Measurements from ENCODE around the gene SASH3.

Gene SASH3

DNA sequence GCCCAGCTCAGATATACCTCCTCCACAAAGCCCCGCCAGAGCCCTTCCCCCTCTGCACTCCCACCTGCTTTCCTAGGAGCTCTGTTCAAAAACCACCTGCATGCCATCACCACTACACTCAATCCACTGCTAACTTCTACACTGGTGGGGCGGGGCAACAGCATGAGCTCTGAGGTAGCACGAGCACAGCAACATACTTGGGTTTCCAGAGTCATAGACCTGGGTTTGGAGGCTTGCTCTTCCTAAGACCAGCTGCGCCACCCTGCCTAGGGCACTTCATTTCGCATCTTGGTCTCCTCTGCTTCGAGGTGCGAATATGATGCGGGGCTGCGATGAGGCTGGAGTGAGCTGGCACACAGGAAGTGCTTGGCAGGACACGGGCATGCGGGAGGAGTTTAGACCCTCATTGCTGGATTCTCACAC is 3.6 kb downstream of the SASH3 start:
- no peak for DNase-seq (ENCODE audit: low read depth in 2 of 2)

DNA sequence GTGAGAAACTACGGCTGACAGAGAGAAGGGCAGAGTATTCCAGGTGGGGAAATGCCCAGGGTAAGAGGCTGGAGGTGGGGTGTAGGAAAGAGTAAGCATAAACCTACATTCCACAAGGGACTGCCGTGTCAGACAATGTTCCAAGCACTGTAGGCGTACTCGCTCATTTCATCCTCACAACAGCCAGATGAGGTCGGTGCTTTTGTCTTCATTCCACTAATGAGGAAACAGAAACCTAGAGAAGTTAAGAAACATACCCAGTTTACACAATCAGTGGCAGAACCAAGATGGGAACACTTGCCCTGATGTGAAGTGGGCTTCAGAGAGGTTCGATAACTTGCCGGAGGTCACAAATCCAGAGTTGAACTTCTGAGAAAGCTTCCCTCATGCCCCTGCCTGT is 4.6 kb downstream of the SASH3 start:
- no peak for DNase-seq (ENCODE audit: low read depth in 2 of 2)

DNA sequence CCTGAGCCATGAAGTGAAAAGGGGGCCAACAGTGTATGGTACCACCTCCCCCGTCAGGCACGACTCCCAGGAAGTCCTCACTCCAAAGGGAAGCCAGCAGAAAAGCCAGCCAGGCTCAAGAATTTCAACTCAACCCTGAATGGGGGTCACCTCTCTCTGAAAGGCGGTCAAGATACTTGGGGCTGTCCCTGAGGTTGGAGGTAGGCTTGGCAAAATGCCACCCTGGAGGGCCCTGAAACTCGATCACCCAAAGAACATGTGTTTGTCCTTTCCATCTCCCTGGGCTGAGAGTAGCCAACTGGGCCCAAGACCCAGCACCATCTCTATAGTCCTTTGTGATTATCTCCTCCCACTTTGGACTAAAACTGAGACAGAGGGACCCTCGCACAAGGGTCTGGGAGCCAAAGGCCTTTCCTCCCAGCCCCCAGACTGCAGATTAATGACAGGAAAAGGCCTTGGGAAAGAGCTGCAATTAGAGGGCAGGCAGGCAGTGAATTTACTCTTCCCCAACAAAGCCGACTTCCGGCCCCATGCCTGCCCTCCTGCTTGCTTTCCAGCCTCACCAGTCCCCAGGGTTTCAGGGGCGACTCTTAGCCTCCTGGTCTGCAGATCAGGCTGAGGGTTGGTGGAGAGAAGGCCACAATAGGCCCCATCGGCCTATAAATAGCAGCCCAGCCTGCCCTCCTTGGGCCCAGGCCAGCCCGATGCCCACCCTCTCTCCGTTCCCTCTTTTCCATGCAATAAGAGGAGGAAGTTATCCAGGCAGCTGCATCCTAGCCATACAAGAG is 5.6 kb downstream of the SASH3 start:
- DNase-seq (ENCODE audit: low read depth in 2 of 2), result no peak

DNA sequence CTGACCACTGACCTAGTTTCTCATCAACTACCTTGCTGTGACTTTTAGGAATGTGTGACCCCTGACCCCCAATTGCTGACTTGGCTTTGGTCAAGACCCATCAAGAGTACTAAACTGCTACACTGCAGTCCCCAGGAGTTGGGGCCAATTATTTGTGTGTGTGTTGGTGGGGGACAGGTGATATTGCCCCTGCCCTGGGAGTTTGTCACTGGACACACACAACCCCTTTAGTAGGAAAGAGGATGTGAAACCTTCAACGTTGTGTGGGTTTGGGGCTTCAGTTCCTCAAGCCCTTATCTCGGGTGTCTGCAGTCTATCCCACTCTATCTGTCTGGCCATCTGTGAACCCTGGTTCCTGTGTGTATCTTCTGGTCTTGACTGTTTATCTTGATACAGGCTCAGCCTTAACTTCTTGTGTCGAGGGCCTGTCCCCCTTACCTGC is 6.5 kb downstream of the SASH3 start:
- no peak for DNase-seq (ENCODE audit: low read depth in 2 of 2)

DNA sequence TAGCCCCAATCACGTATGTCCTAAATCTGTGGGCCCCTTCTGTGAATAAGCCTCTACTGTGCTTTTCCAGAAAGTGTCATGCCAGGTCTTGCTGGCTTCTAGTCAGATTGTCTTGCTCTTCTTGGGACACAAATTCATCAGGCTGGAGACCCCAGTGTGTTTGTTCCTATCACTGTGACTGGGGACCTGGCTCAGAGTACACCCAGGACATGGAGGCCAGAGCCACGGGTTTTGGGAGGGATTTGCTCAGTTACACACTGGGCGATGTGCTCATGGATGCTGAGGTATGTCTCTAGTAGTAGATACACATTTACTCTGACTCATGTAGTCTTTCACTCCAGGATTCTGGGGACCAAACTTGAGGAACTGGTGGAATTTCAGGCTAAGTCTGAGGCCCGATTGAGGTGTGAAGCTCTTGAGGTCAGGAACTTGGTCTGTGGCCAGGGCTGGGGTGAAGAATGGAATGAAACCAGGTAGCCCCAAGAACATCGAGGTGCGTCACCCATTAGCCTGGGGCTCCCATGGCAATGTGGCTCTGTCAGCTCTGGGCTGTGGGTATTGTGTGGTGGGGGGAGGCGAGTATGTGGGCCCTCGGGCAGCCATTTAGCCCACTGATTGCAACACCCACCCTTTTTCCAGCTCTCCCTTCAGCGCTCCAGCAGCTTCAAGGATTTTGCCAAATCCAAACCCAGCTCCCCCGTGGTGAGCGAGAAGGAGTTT is 7.7 kb downstream of the SASH3 start:
- no peak for DNase-seq (ENCODE audit: low read depth in 2 of 2)

DNA sequence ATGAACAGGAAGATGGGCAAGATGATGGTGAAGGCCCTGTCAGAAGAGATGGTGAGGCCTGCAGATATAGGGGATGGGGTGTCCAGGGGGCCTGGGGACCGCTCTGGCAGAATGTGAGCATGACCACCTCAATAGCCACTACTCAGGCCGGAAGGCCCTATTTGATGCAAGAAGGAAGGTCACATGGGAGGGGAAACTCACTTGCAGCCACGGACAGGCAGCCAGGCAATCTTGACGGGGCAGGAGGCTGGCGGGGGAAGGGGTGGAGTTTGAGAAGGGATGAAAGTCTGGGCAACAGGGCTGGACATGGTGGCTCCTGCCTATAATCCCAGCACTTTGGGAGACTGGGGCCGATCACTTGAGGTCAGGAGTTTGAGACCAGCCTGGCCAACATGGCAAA is 8.8 kb downstream of the SASH3 start:
- no peak for DNase-seq (ENCODE audit: low read depth in 2 of 2)

DNA sequence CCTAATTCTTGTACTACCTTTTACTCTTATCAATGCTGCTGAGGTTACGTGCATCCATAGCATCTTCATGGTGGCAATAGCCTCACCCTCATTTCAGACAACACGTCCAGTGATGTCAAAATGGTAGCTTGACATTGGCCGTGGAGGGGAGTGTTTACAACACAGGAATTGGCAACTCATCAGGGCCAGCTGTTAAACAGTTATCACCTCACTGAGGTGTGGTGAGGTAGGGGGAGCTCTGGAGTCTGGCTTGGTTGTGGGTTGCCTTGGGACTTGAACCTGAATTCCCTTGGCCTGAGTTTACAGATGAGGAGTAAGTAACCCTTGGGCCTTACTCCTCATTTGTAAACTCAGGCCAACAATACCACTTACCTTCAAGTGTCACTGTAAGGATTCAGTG is 10.4 kb downstream of the SASH3 start:
- no peak for DNase-seq (ENCODE audit: low read depth in 2 of 2)

DNA sequence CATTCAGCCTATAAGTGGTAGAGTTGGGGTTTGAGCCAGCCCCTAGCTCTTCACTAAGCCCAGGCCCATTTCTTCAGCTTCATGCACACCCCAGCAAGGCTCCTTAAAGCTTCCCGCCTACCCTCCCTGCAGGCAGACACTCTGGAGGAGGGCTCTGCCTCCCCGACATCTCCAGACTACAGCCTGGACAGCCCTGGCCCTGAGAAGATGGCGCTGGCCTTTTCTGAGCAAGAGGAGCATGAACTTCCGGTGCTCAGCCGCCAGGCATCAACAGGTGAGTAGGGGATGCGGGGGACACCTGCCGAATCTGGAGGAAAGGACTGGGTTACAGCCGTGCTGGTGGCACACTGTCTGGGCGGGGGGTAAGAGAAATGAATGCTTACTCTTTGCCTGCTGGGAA is 11.1 kb downstream of the SASH3 start:
- DNase-seq (ENCODE audit: low read depth in 2 of 2), result no peak

DNA sequence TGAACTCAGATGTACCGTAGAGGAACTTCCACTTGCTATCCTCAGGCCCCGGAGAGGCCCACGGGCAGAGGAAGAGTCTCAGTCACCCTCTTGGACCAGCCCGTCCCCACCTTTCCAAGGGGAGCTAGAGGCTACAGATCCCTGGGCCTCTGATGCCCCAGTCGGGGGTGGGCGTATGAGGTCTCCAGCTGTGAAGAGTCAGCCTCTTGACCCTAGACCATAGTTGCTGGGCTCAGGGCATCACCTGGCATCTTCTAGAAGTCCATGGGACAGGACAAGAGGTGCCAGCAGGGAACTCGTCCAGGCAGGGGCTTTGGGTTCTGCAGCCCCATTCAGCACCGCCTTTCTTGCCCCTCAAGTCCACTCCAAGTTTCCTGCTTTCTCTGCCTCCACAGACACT is 11.6 kb downstream of the SASH3 start:
- DNase-seq (ENCODE audit: low read depth in 2 of 2), result no peak

DNA sequence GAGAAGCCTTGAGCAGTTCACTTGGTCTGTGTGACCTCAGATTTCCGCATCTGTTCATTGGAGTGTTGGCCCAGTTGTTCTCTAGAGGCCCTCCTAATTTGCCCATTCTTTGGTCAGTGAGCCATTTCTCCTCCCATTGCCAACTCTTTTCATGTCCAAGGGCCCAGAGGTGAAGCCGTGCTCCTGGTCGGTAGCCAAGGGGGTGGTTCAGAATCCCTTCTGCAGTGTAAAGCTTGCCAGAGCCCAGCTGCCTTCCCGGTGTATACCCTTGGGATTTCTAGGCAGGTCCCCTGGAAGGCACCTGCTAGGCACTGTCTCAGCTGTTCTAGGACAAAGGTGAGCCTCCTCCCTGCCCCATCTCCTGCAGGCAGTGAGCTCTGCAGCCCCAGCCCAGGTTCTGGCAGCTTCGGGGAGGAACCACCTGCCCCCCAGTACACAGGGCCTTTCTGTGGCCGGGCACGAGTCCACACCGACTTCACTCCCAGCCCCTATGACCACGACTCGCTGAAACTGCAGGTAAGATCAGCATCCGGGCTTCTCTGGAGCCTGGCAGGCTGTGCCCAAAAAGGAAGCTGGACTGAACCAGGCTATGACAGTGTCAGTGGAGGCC is 12.3 kb downstream of the SASH3 start:
- no peak for DNase-seq (ENCODE audit: low read depth in 2 of 2)

DNA sequence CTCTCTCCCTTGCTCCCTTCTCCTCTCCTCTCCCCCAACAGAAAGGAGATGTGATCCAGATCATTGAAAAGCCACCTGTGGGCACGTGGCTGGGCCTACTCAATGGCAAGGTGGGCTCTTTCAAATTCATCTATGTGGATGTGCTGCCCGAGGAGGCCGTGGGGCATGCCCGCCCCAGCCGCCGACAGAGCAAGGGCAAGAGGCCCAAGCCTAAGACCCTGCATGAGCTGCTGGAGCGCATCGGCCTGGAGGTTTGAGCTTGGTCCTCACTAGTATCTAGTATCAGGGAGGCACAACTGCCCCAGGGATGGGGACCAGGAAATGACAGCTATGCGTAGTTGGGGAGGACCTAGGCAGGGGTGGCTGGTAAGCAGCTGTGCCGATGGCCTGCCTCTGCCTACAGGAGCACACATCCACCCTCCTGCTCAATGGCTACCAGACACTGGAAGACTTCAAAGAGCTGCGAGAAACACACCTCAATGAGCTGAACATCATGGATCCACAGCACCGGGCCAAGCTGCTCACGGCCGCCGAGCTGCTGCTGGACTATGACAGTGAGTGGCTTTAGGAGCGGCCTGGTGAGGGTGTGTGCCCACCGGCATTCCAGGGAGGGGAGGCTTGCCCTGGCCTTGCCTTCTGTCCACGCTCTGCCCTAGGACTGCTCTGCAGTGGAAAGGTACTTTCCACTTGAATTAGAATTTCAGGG is 13.0 kb downstream of the SASH3 start:
- DNase-seq (ENCODE audit: low read depth in 2 of 2), result no peak

DNA sequence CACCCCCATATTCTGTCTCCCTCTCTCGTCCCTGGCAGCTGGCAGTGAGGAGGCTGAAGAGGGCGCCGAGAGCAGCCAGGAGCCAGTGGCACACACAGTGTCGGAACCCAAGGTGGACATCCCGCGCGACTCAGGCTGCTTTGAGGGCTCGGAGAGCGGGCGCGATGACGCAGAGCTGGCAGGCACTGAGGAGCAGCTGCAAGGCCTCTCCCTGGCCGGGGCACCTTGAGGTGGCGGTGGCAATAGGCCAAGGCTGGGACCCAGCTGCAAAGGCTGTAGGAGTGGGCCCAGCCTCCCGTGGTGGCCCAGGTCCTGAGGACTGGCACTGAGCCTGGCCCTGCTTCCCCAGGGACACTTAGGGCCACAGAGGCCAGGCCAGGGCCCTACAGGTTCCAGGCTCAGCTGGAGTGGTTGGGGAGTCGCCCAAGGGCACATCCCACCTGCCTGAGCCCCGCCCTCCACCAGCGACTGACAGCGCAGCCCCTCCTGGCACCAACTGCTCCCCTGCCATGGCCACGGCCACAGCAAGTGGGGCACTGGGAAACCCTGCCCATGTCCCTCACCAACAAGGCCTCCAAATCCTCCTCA is 13.9 kb downstream of the SASH3 start:
- DNase-seq (ENCODE audit: low read depth in 2 of 2), result no peak

DNA sequence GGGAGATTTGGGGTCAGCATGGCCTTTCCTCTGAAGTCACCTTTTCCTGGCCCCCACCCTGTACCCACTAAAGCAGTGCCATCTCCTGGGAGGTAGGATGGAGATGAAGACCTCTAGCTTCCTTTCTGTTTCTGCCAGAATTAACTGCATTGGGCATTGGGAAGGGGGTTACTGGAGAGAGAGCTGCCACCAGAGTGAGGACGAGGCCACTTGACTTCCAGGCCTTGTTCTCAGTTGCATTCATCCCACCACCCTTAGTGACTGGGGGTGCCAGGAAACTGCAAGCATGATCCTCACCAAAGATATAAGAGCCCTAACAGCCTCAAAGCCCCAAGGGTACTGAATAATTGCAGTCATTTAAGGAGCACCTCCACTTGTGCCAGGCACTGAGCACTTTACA is 15.8 kb downstream of the SASH3 start:
- no peak for DNase-seq (ENCODE audit: low read depth in 2 of 2)

DNA sequence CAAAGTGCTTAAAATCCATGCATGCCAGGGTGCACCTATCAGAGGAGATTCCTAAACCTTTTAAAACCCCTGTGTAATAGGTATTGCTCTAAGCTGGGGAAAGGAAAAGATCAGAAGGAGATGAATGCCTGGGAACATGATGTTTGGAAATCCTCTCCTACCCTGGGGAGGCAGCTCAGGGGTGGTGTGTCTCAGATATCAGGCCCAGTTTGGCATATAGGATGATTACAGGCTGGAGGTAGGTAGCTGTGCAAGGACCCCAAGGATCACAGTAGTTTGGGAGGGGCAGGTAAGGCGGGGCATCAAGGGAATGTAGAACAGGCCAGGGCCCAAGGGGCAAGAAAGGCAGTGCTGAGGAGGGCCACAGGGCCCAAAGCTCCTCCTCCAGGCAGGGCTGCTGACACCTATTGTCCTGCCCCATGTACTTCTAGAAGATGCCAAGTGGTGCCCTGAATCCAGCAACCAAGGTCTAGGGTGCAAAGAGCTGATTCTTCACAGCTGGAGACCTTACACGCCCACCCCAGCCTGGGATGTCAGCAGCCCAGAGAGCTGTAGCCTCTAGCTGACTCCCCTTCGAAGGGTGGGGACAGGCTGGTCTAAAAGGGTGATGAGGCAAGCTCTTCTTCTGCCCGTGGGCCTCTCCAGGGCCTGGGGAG is 17.6 kb downstream of the SASH3 start:
- no peak for DNase-seq (ENCODE audit: low read depth in 2 of 2)

DNA sequence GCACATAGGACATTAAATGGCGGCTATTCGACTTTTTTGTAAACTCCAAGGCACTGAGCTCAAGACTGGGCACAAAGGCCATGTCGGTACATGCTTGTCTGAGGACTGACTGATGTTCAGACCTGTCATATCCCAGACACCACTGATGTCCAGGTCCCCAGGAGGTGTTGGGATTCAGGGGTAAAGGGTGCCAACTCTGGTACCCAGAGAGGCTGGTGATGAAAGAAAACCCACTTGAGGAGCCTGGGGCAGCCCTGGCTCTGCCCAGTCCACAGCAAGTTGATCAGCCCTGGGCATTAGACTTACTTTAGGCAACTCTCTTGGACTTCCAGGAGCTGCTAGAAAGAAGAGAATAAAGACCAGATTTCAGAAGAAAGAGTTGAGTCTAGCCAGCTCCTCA is 18.7 kb downstream of the SASH3 start:
- DNase-seq (ENCODE audit: low read depth in 2 of 2), result no peak

DNA sequence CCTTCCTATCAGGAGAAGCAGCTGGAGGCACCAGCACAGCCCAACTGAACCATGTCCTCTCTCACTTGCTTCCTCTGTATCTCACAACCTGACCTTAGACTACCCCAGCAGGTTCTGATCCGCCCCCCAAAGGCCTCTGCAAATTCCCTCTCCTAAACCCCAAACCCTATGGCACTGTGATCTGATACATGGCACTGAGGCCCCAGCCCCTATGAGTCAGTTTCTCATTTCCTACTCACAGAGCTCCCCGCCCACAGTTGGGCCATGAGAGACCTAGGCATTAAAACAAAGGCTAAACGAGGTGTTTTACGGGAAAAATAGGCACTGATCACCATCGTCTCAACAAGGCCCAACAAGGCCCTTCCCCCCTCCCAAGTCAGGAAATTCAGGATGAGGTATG is 19.1 kb downstream of the SASH3 start:
- peak in 1 of 2 donors; percentile 29 for DNase-seq (ENCODE audit: low read depth in 2 of 2)

DNA sequence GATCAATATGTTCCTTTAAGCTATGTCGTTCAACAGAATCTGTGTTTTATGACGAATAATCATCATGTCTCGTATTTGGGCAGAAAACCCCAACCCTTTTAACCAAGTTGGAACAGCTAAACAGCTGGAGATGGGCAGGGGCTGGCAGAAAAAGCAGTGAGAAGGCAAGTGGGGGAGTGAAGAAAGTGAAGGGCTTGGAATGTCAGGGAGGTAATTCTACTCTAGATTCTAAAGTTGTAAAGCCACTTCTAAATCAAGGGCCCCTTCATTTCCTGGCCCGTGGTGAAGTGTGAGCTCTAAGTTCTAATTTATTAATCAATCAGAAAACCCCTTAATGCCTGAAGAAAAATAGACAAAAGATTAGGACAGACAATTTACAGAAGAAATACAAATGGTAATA is 20.4 kb downstream of the SASH3 start:
- no peak for DNase-seq (ENCODE audit: low read depth in 2 of 2)

DNA sequence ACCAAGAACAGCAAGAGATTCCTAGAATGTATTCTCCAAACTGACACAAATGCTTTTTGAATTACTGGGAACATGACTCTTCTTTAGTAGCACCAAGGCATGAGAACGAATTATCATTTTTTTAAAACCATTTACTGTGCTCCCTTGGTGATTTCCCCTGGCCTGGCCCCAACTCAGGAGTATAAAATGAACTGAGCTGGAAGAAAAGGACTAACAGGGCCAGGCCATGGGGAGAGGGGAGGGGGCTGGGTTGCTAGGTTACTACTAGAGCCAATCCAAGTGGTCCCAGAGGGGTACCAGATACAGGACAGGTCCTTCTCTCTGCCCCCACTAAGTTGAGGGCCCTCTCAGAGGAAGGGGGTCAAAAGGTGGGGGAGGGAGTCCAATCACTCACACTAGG is 23.1 kb downstream of the SASH3 start:
- DNase-seq (ENCODE audit: low read depth in 2 of 2), result no peak

DNA sequence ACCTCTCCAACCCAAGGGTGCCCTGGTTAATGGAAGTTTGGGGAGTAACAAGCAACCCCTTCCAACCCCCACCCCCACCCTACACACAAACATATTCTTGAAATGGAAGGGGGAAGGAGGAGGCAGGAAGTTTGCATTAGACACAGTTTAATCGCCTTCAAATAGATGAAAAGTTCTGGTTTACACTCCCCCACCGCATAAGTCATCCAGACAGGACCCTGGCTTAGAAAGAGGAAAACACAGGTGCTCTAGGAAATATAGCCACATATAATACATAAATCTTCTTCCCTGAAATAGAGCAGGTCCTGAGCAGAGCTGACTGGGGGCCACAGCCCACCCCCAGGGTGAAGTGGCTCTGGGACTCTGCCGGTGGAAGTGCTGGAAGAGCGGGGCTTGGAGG is 25.1 kb downstream of the SASH3 start:
- DNase-seq (ENCODE audit: low read depth in 2 of 2), result no peak

DNA sequence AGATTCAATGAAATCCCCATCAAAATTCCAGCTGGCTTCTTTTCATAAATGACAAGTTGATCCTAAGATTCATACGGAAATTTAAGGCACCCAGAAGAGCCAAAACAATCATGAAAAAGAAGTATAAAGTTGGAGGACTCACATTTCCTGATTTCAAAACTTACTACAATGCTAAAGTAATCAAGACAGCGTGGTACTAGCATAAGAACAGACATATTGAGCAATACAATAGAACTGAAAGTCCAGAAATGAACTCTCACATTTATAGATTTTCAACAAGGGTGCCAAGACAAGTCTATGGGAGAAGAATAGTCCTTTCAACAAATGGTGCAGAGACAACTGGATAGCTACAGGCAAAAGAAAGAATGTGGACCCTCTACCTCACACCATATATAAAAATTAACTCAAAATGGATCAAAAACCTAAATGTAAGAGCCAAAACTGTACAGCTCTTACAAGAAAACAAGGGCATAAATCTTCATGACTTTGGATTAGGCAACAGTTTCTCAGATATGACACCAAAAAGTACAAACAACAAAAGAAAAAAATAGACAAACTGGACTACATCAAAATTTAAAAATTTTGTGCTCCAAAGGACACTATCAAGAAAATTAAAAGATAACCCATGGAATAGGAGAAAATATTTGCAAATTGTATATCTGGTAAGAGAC is 28.5 kb downstream of the SASH3 start:
- DNase-seq (ENCODE audit: low read depth in 2 of 2), result no peak
